Parathyroid adenoma (tissue), 2 donors: Measurements from ENCODE around the gene GIGYF1.

Source experiments
- H2AFZ ChIP-seq: fragments of 300-600 bp; sonication (generic); one replicate; pipeline ENCODE4 v1.7.0; 2017; ENCODE audit warnings: antibody characterized with exemption, mild to moderate bottlenecking
- H3K27ac ChIP-seq: fragments of 300-600 bp; sonication (generic); one replicate; pipeline ENCODE4 v1.7.0; 2017
- H3K27me3 ChIP-seq: fragments of 300-600 bp; sonication (generic); one replicate; pipeline ENCODE4 v1.7.0; 2017; ENCODE audit warnings: low read length; ENCODE audit not compliant: control insufficient read depth, insufficient read depth
- H3K36me3 ChIP-seq: fragments of 300-600 bp; sonication (generic); one replicate; pipeline ENCODE4 v1.7.0; 2017; ENCODE audit warnings: low read length; ENCODE audit not compliant: control insufficient read depth, insufficient read depth
- H3K4me1 ChIP-seq: fragments of 300-600 bp; sonication (generic); one replicate; pipeline ENCODE4 v1.7.0; 2017; ENCODE audit warnings: control low read depth
- H3K4me2 ChIP-seq: fragments of 300-600 bp; sonication (generic); one replicate; pipeline ENCODE4 v1.7.0; 2017; ENCODE audit warnings: low read length
- H3K4me3 ChIP-seq: fragments of 300-600 bp; sonication (generic); one replicate; pipeline ENCODE4 v1.7.0; 2017; ENCODE audit warnings: low read depth, low read length
- H3K79me2 ChIP-seq: fragments of 300-600 bp; sonication (generic); one replicate; pipeline ENCODE4 v1.7.0; 2017; ENCODE audit warnings: control low read depth
- H3K9ac ChIP-seq: fragments of 300-600 bp; sonication (generic); one replicate; pipeline ENCODE4 v1.7.0; 2017; ENCODE audit warnings: mild to moderate bottlenecking
- H3K9me3 ChIP-seq: fragments of 300-600 bp; sonication (generic); one replicate; pipeline ENCODE4 v1.7.0; 2017; ENCODE audit warnings: low read length; ENCODE audit not compliant: control insufficient read depth
- CTCF ChIP-seq: fragments of 300-600 bp; sonication (generic); IDR thresholded peaks from one replicate; pipeline ENCODE4 v1.7.0; 2017; ENCODE audit warnings: antibody characterized with exemption, mild to moderate bottlenecking
- donor health status: primary hyperparathyroidism.

The GIGYF1 gene

GRCh38 chr7:100723732-100724275, 29.8 kb upstream of the GIGYF1 start:
- Histone ChIP-seq H3K9me3 (no peaks in the 10 kb centered on the region), H3K4me3 (no peak overlapping the region), H3K27ac (no peak overlapping the region), H2AFZ (no peak overlapping the region), H3K27me3 (no peaks in the 10 kb centered on the region), H3K79me2 (no peaks in the 10 kb centered on the region), H3K36me3 (no peaks in the 10 kb centered on the region), H3K9ac (no peak overlapping the region), H3K4me1 (peaks cover 4% of the 10 kb centered on the region), H3K4me2 (no peak overlapping the region)
- no peak for TF ChIP-seq CTCF

- H3K27me3 ChIP-seq = no peaks in the 10 kb centered on the region
- no peak for TF ChIP-seq CTCF
- H2AFZ ChIP-seq = no peak overlapping the region
- no peaks in the 10 kb centered on the region for H3K9me3 ChIP-seq
- no peak overlapping the region for H3K27ac ChIP-seq
- no peak overlapping the region for H3K9ac ChIP-seq
- H3K4me2 ChIP-seq = no peak overlapping the region
- H3K4me1 ChIP-seq = peaks cover 4% of the 10 kb centered on the region
- no peaks in the 10 kb centered on the region for H3K79me2 ChIP-seq
- H3K4me3 ChIP-seq = no peak overlapping the region
- no peaks in the 10 kb centered on the region for H3K36me3 ChIP-seq
These were observed 28.6 kb upstream of the GIGYF1 start for GRCh38 chr7:100722480-100723212.

GRCh38 chr7:100721505-100721812, 27.4 kb upstream of the GIGYF1 start:
- Histone ChIP-seq H3K4me1 (peaks cover 4% of the 10 kb centered on the region), H3K4me3 (no peak overlapping the region), H3K36me3 (no peaks in the 10 kb centered on the region), H3K79me2 (no peaks in the 10 kb centered on the region), H3K9me3 (no peaks in the 10 kb centered on the region), H3K27me3 (no peaks in the 10 kb centered on the region), H3K4me2 (no peak overlapping the region), H3K27ac (no peak overlapping the region), H3K9ac (no peak overlapping the region), H2AFZ (no peak overlapping the region)
- TF ChIP-seq CTCF = no peak

GRCh38 chr7:100720671-100721504, 26.8 kb upstream of the GIGYF1 start:
- Histone ChIP-seq H3K27me3 (no peaks in the 10 kb centered on the region), H3K79me2 (no peaks in the 10 kb centered on the region), H3K9ac (no peak overlapping the region), H3K9me3 (no peaks in the 10 kb centered on the region), H2AFZ (peak overlapping the region; percentile 34), H3K27ac (no peak overlapping the region), H3K4me1 (peaks cover 4% of the 10 kb centered on the region), H3K4me2 (no peak overlapping the region), H3K36me3 (no peaks in the 10 kb centered on the region), H3K4me3 (no peak overlapping the region)
- TF ChIP-seq CTCF = no peak
